B cell (primary cell): ENCODE results near the gene RPL10. TPM values are rescaled to one million over a fixed set of nuclear protein-coding genes. Genes with fewer than 3 reads are reported as not detected.
A peak's percentile ranks its signal among the peaks of the same experiment; 100 is the strongest.

Experiments
- ATAC-seq: fragments of 200-7000 bp; cut with Tn5 transposase; one replicate; pipeline ENCODE4 v1.10.0; 2021; ENCODE audit warnings: low read depth, mild to moderate bottlenecking, moderate number of reproducible peaks, moderate library complexity
- CTCF ChIA-PET: fragments of 350-600 bp; sonication (Branson Sonifier 250); formaldehyde crosslinking; loops from one replicate; lab custom pipeline; 2021; ENCODE audit warnings: antibody characterized with exemption, inconsistent platforms; lab: Charles Lee
- POLR2A ChIA-PET: fragments of 350-600 bp; sonication (Branson Sonifier 250); formaldehyde crosslinking; loops from one replicate; lab custom pipeline; 2021; ENCODE audit warnings: antibody characterized with exemption; lab: Charles Lee
- DNase-seq: peaks from one replicate; pipeline ENCODE4 v3.0.0; 2013
- H2AFZ ChIP-seq: 2 replicates; pipeline ENCODE4 v1.6.1; 2012; ENCODE audit warnings: mild to moderate bottlenecking, low read depth, low read length; ENCODE audit not compliant: insufficient read depth, poor library complexity, severe bottlenecking
- H3K27ac ChIP-seq, 2 donors: 1 replicate in 1 of 2; 2 replicates in 1 of 2; pipeline ENCODE4 v1.5.1; 2012 to 2013; ENCODE audit warnings: low read length in 2 of 2, mild to moderate bottlenecking in 2 of 2, moderate library complexity in 1 of 2
- H3K27me3 ChIP-seq, 4 experiments: fragments of 200-600 bp in 1 of 4; sonication (generic) in 1 of 4; replicated peaks in 1 of 4; 1 replicate in 2 of 4; 2 replicates in 2 of 4; pipeline versions ENCODE4 v1.6.1 to v1.7.0; 2013 to 2016; ENCODE audit warnings: low read length in 3 of 4, mild to moderate bottlenecking in 2 of 4, mixed read lengths in 1 of 4, moderate library complexity in 1 of 4; ENCODE audit not compliant: insufficient read depth in 4 of 4, control insufficient read depth in 3 of 4; ENCODE audit errors: control extremely low read depth in 1 of 4
- H3K36me3 ChIP-seq, 2 experiments: replicated peaks in 1 of 2; 1 replicate in 1 of 2; 2 replicates in 1 of 2; pipeline versions ENCODE4 v1.6.1 to v1.7.1; 2013; ENCODE audit warnings: low read length in 1 of 2; ENCODE audit not compliant: insufficient read depth in 2 of 2, control insufficient read depth in 1 of 2; ENCODE audit errors: control extremely low read depth in 1 of 2, extremely low read depth in 1 of 2
- H3K4me1 ChIP-seq, 2 donors: fragments of 200-600 bp in 1 of 2; sonication (generic) in 1 of 2; 1 replicate in 1 of 2; 2 replicates in 1 of 2; pipeline versions ENCODE4 v1.5.1 to v1.6.1; 2013 to 2017; ENCODE audit warnings: low read length in 2 of 2; ENCODE audit not compliant: control insufficient read depth in 2 of 2, insufficient read depth in 2 of 2
- H3K4me2 ChIP-seq: replicated peaks from 2 replicates; pipeline ENCODE3; 2012; ENCODE audit warnings: mild to moderate bottlenecking, low read depth, low read length; ENCODE audit not compliant: poor library complexity, severe bottlenecking
- H3K4me3 ChIP-seq, 5 experiments: fragments of 200-600 bp in 1 of 5; sonication (generic) in 1 of 5; 1 replicate in 3 of 5; 2 replicates in 2 of 5; pipeline versions ENCODE4 v1.5.1 to v1.7.0; 2011 to 2016; ENCODE audit warnings: low read length in 4 of 5, mild to moderate bottlenecking in 4 of 5, low read depth in 2 of 5, control low read depth in 1 of 5, moderate library complexity in 1 of 5; ENCODE audit not compliant: insufficient read depth in 1 of 5; ENCODE audit errors: control extremely low read depth in 1 of 5, extremely low read depth in 1 of 5
- H3K79me2 ChIP-seq: fragments of 200-600 bp; sonication (generic); one replicate; pipeline ENCODE4 v1.6.0; 2016; ENCODE audit warnings: low read length; ENCODE audit not compliant: control insufficient read depth, insufficient read depth
- H3K9ac ChIP-seq: fragments of 200-600 bp; sonication (generic); 2 replicates; pipeline ENCODE4 v1.6.1; 2017; ENCODE audit warnings: mild to moderate bottlenecking, low read length, moderate library complexity
- H3K9me3 ChIP-seq, 3 donors: one replicate each; pipeline versions ENCODE4 v1.6.1 to v1.7.1; 2013; ENCODE audit warnings: low read length in 2 of 3; ENCODE audit not compliant: control insufficient read depth in 2 of 3, insufficient read depth in 1 of 3; ENCODE audit errors: control extremely low read depth in 1 of 3
- H4K20me1 ChIP-seq: 2 replicates; pipeline ENCODE4 v1.6.0; 2012; ENCODE audit warnings: mild to moderate bottlenecking, low read length; ENCODE audit not compliant: insufficient read depth, control insufficient read depth, poor library complexity, severe bottlenecking
- H3K27ac Mint-ChIP-seq: one replicate; pipeline ENCODE4 v1.8.0; 2021; ENCODE audit warnings: mixed read lengths
- H3K27me3 Mint-ChIP-seq: one replicate; pipeline ENCODE4 v1.8.0; 2021; ENCODE audit warnings: mixed read lengths
- H3K4me1 Mint-ChIP-seq: one replicate; pipeline ENCODE4 v1.8.0; 2021; ENCODE audit warnings: mixed read lengths
- H3K4me3 Mint-ChIP-seq: one replicate; pipeline ENCODE4 v1.8.0; 2021; ENCODE audit warnings: mixed read lengths
- H3K9me3 Mint-ChIP-seq: one replicate; pipeline ENCODE4 v1.8.0; 2022; ENCODE audit warnings: mixed read lengths; ENCODE audit not compliant: insufficient read depth
- EZH2 ChIP-seq: IDR thresholded peaks from 2 replicates; pipeline ENCODE4 v1.6.1; 2012; ENCODE audit warnings: borderline replicate concordance, low read depth, mild to moderate bottlenecking, moderate library complexity, low read length; ENCODE audit not compliant: insufficient read depth, poor library complexity, severe bottlenecking
- WGBS: methylation state at CpG from one replicate; pipeline ENCODE4 v1.1.5; 2013; ENCODE audit warnings: missing lambda C conversion rate; ENCODE audit not compliant: insufficient coverage; 5-methylcytosine and 5-hydroxymethylcytosine counted together
- intact Hi-C: fragments of 100-400 bp; cut with micrococcal nuclease; formaldehyde crosslinking; loops from one replicate; pipeline ENCODE4 v1.10.0; 2022
- polyA plus RNA-seq: library from polyadenylated mRNA; depleted of rRNA; stranded (reverse); fragments of >200 nt; gene quantifications from 2 replicates; pipeline ENCODE4 v1.2.3, GENCODE V29; 2012
- total RNA-seq, 2 donors: library from RNA; stranded (reverse); fragments of 120-200 nt in 1 of 2; gene quantifications; 1 replicate in 1 of 2; 2 replicates in 1 of 2; pipeline versions ENCODE4 v1.2.3 to v1.2.4, GENCODE V29; 2013 to 2022
- TF ChIP-seq, protein P1 (sequence below): fragments of 200-600 bp; IDR thresholded peaks from one replicate; pipeline ENCODE4 v1.8.0; 2022; ENCODE audit warnings: antibody characterized with exemption, mild to moderate bottlenecking

Gene RPL10
- total and polyA plus RNA-seq, 2 donors (not counting 1 experiment from before 2014, with no cell fraction given), result 4,073 to 16,482 TPM

DNA sequence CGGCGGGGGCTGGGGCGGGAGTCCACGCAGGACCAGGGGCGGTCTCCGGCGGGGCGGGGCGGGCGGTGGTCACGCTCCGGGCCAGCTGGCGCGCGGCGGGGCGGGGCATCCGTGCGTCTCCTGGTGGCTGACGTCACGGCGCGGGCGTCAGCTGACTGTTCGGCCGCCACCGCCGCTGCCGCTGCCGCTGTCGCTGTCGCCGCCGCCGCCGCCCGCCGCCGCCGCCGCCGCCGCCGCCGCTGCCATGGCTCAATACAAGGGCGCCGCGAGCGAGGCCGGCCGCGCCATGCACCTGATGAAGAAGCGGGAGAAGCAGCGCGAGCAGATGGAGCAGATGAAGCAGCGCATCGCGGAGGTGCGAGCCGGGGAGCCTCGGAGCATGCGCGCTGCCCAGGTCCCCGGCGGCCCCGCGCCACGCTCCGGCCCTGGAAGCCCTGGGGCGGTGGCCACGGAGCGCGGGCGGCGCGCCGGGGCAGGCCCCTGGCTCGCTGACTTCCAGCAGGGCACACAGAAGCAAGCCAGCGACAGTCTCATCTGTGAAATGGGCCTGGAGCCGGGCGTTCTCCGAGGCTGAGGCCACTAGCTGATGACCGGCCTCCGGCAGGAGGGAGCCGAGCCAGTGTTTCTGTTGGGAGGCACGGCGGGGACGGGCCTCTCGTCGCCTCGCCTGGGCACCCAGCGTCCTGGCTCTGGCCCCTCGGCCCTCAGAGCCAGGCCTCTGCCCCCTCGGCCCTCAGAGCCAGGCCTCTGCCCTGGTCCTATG is 46.0 kb downstream of the RPL10 start, which contains the start of gene FAM50A:
Gene FAM50A (plus strand): TSS at position 150 of the 763 bp plus-strand sequence. CDS start 95 bp downstream, at position 245.
- WGBS, result 4% methylated on average over 73 of the region's 94 CpGs
- Histone ChIP-seq H2AFZ (peak within 1 kb of the TSS; percentile 68), H3K4me3 (peak within 1 kb of the TSS in 4 of 5 experiments; percentile 49 to 58 (median 53)), H3K9me3 (no peaks in the 10 kb centered on the region), H3K27me3 (no peaks in the 10 kb centered on the region), H3K9ac (peak within 1 kb of the TSS; percentile 69), H3K36me3 (peaks cover 0 to 18% of the 10 kb centered on the region in 2 experiments), H3K27ac (peak within 1 kb of the TSS; percentile 69 to 81), H4K20me1 (no peaks in the 10 kb centered on the region), H3K4me1 (peaks cover 10 to 18% of the 10 kb centered on the region in 2 donors), H3K79me2 (peaks cover 11% of the 10 kb centered on the region), H3K4me2 (peak within 1 kb of the TSS; percentile 87)
- POLR2A ChIA-PET, result interaction anchor here (1.1 kb wide), 1 partner anchor 14 kb away, joined by 4 read pairs; the partner anchor contains the start of gene PLXNA3
- peak within 1 kb of the TSS; percentile 83 for H3K4me3 Mint-ChIP-seq
- H3K27ac Mint-ChIP-seq, result peak within 1 kb of the TSS; percentile 37
- DNase-seq (peak; percentile 86), ATAC-seq (peak; percentile 90)
- no peaks in the 10 kb centered on the region for H3K27me3 Mint-ChIP-seq
- no peaks in the 10 kb centered on the region for H3K9me3 Mint-ChIP-seq
- intact Hi-C loops, result loop anchor here (5.0 kb wide), 1 partner anchor 33 kb away; the partner anchor contains the start of gene LAGE3
- CTCF ChIA-PET, result interaction anchor here (1.0 kb wide), 1 partner anchor 32 kb away, joined by 3 read pairs; no protein-coding TSS in a partner anchor
- H3K4me1 Mint-ChIP-seq, result peaks cover 5% of the 10 kb centered on the region
- no peak for TF ChIP-seq EZH2
- TF ChIP-seq, protein P1, sequence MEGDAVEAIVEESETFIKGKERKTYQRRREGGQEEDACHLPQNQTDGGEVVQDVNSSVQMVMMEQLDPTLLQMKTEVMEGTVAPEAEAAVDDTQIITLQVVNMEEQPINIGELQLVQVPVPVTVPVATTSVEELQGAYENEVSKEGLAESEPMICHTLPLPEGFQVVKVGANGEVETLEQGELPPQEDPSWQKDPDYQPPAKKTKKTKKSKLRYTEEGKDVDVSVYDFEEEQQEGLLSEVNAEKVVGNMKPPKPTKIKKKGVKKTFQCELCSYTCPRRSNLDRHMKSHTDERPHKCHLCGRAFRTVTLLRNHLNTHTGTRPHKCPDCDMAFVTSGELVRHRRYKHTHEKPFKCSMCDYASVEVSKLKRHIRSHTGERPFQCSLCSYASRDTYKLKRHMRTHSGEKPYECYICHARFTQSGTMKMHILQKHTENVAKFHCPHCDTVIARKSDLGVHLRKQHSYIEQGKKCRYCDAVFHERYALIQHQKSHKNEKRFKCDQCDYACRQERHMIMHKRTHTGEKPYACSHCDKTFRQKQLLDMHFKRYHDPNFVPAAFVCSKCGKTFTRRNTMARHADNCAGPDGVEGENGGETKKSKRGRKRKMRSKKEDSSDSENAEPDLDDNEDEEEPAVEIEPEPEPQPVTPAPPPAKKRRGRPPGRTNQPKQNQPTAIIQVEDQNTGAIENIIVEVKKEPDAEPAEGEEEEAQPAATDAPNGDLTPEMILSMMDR, result no peak
